ENCODE measurements around the gene C2orf66.
A peak's percentile ranks its signal among the peaks of the same experiment; 100 is the strongest.

The C2orf66 gene

DNA sequence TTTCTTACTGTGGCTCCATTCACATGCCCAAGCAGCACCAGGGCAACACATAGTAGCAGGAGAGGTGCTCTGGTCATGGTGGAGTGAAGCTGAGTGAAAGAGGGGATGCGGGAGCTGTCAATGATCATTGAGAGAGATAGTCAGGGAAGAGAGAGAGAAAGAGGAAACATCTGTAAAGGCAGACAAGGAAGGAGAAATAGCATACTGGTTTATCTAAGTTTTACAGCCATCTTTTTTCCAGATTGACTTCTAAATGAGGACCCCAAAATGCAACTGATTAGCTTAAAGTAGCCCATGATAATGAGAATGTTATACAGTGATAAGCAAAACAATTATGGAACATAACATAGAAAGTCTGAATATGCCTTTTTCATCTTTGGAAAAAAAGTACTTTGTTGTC lies at the start of gene C2orf66:
C2orf66 (minus strand) TSS at position 96 of the 400 bp plus-strand sequence; CDS start at position 77, 19 bp downstream.
- FAIRE-seq = no peak

DNA sequence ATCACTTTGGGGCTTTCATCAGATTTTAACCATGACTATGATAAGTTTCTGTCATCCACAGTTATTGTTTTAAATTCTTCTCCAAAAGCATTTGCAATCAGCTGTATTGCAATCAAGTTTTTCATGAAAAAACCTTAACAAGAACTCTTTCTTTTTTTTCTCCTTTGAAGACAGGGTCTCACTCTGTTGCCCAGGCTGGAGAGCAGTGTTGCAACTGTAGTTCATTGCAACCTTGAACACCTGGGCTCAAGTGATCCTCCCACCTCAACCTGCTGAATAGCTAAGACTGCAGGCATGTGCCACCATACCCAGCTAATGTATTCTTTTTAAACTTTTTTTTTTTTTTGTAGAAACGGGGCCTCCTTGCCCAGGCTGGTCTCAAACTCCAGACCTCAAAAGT lies 45.5 kb upstream of the C2orf66 start:
- no peak for FAIRE-seq

DNA sequence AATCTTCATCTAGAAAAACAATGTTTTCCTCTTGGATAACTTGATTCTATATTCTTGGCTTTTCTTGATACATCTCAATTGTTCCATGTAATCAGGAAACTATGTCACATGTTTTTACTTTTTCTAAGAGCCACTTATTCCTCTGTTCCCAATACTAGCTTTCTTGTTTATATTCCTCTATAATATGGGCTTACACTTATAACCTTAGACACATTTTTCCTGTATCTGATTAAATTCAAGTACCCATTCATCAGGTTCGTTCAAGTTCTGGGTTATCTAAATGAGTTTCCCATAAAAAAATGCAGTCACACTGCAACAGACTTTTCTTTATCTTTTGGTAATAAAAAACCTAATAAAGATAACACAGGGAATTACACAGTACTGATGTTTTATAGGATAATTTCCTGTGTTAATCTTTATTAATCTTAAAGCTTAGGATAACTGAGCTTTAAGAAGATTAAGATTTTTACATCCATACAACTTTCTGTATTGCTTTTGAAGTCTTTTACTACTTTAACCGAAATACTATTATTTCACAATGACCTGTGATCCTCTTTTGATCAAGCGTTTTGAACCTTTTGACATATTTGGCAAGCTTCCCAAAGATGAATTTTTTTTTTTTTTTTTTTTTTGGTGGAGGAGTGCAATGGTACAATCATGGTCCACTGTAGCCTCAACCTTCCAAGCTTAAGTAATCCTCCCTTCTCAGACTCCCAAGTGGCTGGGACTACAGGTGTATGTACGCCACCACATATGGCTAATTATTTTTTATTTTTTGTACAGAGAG lies 44.3 kb upstream of the C2orf66 start:
- no peak for FAIRE-seq

DNA sequence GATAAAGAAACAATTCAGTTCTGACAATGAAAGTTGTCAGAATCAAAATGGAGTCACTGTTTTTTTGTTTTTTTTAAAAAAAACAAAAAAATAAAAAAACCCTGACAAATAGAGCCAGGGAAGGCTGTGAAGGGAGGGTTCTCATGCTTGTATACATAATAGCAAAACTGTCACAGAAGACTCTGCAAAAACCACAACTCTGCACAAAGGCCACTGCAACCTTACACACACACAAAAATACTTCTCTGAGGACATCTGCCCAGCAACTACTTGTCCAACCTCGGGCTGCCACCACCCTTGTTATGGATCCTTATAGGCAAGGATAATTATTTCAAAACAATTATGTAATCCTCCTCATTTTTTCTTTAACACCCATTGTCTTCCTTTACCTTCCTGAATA lies 41.9 kb upstream of the C2orf66 start:
- no peak for FAIRE-seq

DNA sequence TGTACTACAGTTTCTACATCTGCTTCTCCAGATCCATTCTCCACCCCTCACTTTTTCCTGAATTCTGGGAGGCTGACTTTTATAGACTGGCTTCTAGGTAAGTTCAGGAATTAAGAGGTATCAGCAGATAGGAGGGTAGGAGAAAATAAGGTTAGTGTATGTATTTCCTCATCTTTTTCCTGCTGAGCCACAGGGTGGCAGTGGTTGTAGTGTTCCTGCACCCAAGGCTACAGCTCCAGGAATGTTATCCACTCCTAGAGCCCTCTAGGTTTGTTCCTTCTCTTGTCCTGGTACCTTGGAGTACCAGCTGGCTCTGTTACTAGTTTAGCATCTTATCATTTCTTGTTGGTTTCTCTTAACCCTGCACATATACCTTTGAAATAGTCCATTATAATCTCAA lies 40.7 kb upstream of the C2orf66 start:
- no peak for FAIRE-seq

DNA sequence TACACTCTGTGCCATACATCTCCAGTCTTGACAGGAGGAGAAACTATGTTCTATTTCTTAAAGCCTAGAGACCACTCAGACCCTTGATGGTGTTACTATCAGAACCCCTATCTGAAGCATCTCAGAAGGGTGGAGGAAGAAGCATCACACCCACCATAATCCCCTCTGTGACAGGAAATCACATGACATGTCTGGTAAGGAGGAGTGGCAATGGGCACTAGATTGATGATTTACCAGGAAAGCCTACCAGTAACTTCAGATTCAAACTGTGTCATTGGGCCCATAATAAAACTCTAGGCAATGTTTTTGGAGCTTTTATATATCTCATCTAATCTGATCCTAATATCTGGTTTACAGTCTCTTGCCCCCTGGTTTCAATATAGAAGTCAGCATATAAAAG lies 37.1 kb upstream of the C2orf66 start:
- no peak for FAIRE-seq

DNA sequence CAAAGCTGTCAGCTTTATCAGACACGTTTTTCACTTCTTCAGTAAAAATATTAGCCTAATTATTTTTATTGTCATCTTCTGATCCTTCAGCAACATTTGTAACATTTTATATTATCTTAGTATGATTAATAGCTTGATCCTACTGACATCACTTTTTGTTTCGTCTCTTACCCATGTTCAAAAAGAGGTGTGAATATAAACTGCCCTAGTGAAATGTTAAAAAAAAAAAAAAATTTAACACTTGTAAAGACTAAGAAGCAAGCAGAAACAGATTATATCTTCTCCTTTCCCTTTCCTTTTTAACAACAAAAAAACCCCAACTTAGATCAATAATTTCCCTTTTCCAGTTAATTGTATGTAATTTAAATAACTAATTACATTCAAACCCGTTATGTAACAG lies 36.2 kb upstream of the C2orf66 start:
- FAIRE-seq = no peak

DNA sequence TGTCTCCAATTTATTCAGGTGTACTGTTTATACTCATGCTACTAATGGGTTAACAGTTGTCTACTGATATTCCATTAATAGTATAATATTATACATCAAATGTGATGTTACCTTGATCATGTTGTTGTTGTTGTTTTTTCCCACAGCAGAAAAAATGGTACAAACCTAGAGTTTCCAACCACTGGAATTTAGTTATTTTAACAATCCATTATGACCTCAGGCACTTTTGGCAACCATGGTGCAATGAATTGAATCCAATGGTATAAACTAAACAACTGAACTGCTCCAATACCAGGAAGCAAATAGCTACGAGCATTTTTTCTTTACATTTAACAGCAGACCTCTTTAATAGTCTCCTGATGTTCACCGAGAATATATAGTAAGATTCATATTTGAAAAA lies 31.0 kb upstream of the C2orf66 start:
- FAIRE-seq = no peak

DNA sequence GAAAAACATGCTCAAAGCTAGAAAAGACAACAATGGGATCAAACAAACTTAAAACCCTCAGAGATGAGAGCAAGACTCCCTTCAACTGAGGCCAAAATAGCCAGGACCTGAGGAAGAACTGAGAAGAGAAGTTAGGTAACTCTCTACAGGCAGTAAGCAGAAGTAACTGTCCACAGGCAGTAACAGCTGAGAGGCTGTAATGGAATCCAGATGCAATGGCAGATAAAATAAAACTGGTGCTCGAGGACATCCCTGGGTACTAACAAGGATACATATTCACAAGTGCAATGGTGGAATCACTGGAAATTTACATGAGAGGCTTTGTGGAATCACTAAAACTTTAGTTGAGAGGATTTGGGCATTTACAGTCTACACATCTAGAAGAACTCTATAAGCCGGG lies 30.4 kb upstream of the C2orf66 start:
- FAIRE-seq = no peak

DNA sequence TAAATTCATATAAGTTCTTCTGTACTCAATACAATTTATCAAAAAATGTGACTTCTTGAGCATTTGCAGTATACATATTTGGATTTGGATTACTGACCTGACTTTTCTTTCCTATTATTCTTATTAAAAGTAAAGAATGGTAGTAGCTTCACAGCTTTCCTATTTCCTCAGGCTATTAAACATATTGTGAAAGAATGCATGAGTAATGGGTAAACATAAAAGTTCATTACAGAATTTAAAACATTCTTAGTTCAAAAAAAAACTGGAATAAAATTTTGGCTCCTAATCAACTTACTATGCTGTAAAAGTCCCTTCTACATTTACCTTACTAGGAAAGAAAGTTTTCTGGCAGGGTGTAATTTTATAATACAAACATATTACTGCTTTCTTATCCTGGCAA lies 27.3 kb upstream of the C2orf66 start:
- peak; percentile 81 for FAIRE-seq

DNA sequence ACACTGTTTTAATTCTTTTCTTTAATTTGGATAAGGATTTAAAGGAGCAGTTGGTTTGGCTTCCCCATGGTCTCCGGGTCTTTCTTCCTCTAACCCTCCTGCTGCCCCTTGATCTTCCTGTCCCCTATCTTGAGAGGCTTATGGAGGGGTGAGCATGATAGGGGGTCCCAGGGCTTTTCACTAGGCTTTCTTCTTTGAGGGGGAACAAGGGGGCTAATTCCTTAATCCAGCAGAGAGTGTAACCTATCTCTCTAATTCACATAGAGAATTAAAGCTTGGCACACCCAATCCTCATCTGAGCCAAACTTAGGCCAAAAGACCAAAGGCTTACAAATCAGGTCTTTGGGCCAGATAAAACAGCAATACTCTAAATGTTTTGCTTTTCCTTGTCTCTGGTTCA lies 21.5 kb upstream of the C2orf66 start:
- no peak for FAIRE-seq

DNA sequence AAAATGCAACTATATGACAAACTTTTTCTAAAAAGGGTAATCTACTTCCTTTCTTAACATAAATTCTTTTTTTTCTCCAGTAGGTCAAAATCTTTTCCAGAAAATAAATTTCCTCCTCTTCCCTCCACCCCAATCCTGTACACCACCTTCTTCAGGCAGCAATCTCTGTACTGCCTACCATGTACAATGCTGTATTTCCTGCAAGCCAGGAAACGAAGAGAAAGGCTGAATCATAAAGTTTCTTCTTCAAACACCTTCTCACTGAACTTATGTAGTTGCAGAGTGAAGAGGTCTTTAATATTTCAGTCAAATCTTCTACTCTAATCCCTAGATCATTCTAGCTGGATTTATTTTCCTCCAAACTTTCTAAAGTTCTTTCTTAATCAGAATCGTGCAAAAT lies 18.2 kb upstream of the C2orf66 start:
- FAIRE-seq = no peak

DNA sequence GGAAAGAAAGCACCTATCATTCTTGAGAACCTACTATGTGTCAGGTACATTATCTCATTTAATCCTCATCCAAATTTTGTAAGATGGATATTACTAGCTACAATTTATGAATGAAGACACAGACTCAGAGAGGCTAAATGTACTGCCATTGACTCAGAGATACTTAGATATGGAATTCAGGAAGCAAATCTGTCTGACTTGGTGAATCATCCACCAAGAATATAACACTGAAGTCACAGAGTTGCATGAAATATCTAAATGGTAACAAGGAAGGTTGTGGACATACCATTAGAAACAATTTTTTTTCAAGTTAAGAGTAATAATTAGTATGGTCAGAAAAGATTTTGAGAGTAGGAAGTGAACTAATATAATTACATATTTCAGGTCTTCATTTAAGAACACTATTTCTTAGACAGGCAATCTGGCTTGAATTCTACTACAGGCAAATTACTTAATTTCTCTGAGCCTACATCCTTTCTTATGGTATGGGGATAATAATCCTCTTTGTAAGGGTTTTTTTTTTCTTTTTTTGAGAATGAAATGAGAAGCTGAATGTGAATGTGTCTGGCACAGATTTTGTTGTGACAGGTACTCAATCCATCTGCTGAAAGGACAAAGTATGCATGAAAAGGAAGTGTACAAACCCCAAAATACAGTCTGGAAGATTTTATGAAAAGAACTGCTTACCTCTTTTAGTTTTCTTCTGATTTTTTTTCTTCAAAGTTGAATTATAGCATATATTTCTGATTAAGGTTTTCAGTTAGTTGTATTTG lies 14.8 kb upstream of the C2orf66 start:
- no peak for FAIRE-seq

DNA sequence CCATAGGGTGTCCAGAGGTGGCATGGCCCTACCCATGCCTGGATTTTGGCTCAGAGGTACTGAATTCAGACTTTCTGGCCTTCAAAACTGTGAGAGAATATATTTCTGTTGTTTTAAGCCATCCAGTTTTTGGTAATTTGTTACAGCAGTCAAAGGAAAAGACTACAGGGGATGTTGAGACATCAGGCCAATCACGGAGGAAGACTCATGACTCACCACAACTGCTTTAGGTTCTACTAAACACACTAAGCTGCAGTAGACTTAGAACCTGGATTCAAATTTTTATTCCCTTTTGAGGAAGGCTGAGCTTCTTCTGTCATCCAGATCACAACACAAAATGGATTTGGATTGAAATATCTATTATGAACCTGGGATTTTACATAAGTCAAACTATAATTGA lies 12.0 kb upstream of the C2orf66 start:
- no peak for FAIRE-seq

DNA sequence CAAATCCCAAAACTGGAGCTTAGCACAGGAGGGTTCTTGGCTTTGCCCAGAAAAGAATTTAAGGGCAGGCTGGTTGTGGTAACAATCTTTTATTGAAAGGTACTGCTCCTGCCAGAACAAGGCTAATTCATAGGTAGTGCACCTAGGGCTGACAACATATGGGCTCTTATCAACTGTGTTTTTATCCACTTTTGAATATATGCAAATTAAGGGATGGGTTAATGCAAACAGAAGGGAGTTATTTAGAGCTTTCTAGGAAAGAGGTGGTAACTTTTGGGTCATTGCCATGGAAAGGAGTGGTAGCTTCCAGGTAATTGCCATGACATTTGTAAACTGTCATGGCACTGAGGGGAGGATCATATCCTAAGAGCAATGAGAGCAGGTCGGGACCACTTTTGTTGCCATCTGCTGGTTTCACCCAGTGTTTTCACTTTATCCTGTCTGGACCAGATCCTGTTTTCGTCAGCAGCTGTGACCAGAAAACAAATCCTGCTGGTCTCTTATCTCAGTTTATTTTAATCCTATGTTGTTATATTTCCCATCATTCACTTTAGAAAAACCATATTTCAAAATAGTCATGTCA lies 981 bp downstream of the C2orf66 start:
- no peak for FAIRE-seq

DNA sequence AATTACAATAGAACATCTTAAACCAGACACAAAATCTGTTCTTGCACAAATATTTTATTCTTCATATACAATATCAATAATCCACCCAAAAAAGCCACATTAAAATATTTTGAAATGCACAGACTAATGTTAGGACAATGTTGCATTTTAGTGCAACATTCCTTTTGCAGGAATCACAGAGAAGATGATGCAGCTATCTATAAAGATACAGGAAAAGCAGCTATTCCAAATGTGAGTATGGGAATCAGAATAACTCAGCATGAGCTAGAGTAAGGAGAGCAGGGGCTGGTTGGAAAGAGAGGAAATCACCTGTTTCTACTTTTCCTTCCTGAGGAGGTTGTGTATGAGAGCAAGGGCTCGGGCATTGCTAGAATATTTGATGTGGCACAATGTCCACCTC lies 4.8 kb downstream of the C2orf66 start:
- FAIRE-seq = no peak

DNA sequence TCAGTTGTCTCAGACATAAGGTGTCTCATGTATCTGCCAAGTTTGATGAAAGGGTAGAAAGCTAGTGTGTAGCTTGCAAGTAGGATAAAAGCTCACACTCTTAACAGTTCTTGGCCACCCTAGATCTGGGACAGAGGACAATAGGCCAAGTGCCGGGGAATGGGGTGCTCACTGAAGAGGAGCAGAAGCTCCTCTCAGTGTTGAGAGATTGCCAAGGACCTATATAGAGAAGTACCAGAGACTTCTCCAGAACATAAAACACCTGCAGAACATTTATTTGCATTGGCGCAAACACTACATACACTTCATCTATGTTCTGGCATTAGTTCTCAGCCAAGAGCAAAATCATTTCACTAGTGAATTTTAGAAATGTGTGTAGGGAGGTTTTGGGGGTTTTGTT lies 6.8 kb downstream of the C2orf66 start:
- FAIRE-seq = no peak

DNA sequence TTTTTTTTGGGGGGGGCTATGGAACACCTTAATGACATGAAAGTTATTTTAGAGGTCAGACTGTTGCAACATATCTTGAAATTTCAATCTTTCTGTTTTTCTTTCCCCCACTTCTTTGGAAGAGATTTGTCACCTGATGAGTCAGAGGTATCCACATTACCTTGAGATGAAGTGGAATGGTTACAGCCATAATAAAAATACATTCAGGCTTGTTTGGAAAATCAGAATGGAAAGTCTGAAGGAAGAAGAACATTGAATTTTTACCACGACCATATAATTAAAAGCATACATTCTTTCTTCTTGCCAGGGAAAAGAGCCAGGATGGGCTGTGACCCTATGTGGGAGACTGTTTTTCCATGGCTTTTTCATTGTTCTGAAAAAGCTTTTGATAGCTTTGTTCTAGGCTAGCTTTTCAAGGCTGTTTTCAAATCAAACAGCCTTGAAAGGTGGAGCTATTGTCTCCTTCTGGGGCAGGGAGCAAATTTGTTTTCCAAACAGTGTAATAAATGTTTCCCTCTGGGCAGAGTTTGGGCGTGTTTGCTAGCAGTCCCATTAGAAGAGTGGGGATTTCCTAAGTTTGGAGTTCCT lies 7.4 kb downstream of the C2orf66 start:
- FAIRE-seq = no peak

DNA sequence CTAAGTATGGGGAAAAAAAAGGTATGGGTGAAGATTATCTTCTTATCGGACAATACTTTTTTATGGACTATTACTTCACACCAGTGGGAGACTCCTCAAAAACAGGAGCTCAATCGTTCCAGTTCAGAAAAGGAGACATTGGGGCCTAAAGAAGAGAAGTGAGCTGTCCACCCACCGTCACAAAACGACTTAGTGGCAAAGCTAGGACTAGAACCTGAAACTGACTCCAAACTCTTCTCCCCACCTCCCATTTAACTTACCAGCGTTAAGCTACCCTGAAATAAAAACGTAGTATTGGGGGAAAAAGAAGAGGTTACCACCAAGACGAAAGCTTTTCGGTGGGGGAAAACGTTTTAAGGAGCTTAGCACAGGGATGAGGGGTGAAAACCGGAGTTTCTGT lies 10.2 kb downstream of the C2orf66 start:
- no peak for FAIRE-seq

DNA sequence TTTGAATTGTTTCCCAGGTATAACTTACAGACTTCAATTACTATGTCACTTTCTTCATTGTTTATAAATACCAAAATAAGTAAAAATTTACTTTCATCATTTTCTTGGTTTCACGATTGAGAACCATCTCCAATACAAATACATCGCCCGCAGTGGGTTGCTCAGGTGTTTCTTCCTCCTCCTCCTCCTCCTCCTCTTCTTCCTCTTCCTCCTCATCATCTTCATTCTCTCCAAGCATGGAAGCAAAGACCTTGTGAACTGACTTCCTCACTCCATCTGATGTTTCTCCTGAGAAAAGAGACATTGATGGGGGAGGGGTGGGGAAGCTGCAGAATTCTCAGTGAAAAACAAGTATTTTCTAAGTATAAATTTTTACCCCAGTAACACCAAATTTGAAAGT lies 16.3 kb downstream of the C2orf66 start:
- FAIRE-seq = no peak

DNA sequence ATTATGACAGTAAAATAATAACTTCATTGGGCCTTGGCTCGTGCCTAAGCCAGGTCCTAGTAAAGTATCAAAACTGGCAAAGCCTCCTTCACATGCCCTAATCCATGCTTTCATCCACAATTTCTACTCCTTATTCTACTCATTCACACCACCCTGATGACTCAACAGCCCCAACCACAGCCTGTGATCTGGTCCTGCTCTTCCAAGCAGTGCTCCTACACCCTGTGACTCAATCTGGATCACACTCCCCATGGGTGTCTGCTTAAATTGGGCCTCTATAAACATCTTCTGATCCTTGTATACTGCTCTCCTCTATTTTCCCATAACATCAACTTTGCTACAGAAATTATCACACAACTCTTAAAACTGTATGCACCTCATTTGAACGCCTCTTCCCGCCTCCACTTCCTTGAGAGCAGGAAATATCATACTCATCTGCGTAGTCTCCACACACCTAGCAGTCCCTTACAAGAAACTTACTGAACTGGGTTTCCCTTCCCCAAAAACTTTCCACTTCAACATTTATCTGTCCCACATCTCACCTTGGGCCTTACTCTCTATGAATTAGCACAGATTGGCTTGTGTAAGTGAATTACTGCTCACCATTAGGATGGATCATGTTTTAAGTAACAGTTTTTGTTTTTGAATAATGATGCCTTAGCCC lies 25.6 kb downstream of the C2orf66 start:
- no peak for FAIRE-seq

DNA sequence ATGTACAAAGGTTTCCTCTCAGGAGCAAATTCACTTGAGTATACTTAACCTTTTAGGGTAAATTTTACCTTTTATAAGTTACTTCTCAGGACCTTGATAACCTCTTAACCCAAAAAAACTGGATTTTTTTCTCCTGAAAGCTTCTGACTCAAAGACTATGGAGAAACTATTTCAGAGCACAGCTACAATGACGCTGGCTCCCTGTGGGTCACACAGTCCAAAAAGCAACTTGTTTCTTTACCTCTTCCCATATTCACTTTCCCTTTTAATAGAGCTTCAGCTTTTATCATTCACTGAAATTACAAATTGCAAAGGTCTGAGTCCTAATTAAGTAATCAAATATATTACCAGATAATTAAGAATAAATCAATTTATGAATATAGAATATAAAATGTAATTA lies 42.1 kb downstream of the C2orf66 start:
- FAIRE-seq = no peak

DNA sequence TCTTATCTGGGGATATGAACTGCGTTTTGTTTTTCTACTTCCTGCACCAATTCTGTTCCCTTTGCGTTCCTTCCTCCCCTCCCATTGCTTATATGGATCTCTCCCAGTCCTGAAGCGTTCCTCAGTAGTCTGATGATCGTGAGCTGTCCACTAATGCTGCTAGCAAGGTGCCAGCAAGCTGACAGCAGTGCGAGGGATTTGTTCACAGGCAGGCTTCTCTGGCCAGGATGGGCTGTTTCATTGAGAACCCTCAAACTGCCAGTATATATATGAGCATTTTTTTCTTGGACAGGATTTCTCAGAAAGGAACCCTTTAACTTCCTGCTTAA lies 49.8 kb downstream of the C2orf66 start:
- FAIRE-seq = no peak

All from islet of Langerhans (tissue), 1 donor.